HG03520 (cell line): ENCODE measurements around the gene ZNF480.
"Not testable (repeated sequence)": the region's sequence is repeated elsewhere in the genome, so short reads cannot be mapped to it uniquely, and the experiment has no call there.

Source experiments
- ATAC-seq: cut with Tn5 transposase; IDR thresholded peaks from one replicate; pipeline ENCODE4 v1.9.1; 2021; ENCODE audit warnings: mild to moderate bottlenecking, moderate library complexity; ENCODE audit not compliant: unreplicated experiment

ZNF480 gene

GRCh38 chr19:52336791-52337381, 39.9 kb downstream of the ZNF480 start:
- ATAC-seq, result no peak

DNA sequence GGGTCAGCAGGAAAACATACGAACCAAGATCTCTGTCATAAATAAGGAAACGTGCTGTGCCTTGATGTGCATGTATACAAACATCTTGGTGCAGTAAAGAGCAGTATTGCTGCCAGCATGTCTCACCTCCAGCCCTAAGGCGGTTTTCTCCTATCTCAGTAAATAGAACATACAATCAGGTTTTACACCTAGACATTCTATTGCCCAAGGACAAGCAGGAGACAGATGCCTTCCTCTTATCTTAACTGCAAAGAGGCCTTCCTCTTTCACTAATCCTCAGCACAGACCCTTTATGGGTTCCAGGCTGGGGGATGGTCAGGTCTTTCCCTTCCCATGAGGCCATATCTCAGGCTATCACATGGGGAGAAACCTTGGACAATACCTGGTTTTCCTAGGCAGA, 42.1 kb downstream of the ZNF480 start:
- not testable (repeated sequence) for ATAC-seq

- no peak for ATAC-seq
Measured at GRCh38 chr19:52343548-52343947, 46.6 kb downstream of the ZNF480 start.

GRCh38 chr19:52345162-52345561, 48.2 kb downstream of the ZNF480 start:
- no peak for ATAC-seq

- ATAC-seq, result no peak
Measured at GRCh38 chr19:52351512-52351911, 54.5 kb downstream of the ZNF480 start.

DNA sequence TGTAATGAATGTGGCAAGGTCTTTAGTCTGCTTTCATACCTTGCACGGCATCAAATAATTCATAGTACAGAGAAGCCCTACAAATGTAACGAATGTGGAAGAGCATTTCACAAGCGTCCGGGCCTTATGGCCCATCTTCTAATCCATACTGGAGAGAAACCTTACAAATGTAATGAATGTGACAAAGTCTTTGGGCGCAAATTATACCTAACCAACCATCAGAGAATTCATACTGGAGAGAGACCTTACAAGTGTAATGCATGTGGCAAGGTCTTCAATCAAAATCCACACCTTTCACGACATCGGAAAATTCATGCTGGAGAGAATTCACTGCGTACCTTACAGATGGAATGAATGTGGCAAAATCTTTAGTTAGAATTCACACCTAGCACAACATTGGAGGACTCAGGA, 69.5 kb downstream of the ZNF480 start:
- no peak for ATAC-seq

- no peak for ATAC-seq
Measured at GRCh38 chr19:52369559-52370340, 72.8 kb downstream of the ZNF480 start, which contains the start of gene ZNF880. Gene ZNF880, plus strand, starts transcription at chr19:52369923. Its CDS starts 43 bp downstream, at chr19:52369966.

- no peak for ATAC-seq
Measured at GRCh38 chr19:52370341-52370710, 73.4 kb downstream of the ZNF480 start.
